Retinal pigment epithelial cell (primary cell): Measurements from ENCODE around the gene SLC30A7.

Experiments used
- DNase-seq: peaks from one replicate; pipeline ENCODE4 v3.0.0-alpha.2; 2010; ENCODE audit warnings: low read depth
- H3K4me3 ChIP-seq: 2 replicates; pipeline ENCODE4 v1.5.1; 2011; ENCODE audit warnings: mild to moderate bottlenecking, low read length, control low read depth, moderate library complexity
- CTCF ChIP-seq: conservative IDR thresholded peaks from 2 replicates; pipeline ENCODE4 v1.5.1; 2011; ENCODE audit warnings: low read depth, low read length, control low read depth, inconsistent platforms

The SLC30A7 gene

GRCh38 chr1:100969327-100969726, 73.4 kb downstream of the SLC30A7 start:
- DNase-seq, result no peak
- TF ChIP-seq CTCF, result no peak
- no peak overlapping the region for H3K4me3 ChIP-seq

GRCh38 chr1:100971021-100971420, 75.1 kb downstream of the SLC30A7 start:
- DNase-seq, result no peak
- no peak for TF ChIP-seq CTCF
- H3K4me3 ChIP-seq, result no peak overlapping the region

- no peak for TF ChIP-seq CTCF
- no peak for DNase-seq
- no peak overlapping the region for H3K4me3 ChIP-seq
These were observed 76.3 kb downstream of the SLC30A7 start for GRCh38 chr1:100972185-100972584.

- H3K4me3 ChIP-seq, result no peak overlapping the region
- TF ChIP-seq CTCF, result no peak
- DNase-seq, result no peak
These were observed 81.0 kb downstream of the SLC30A7 start for GRCh38 chr1:100976936-100977335.

GRCh38 chr1:100979631-100980030, 83.7 kb downstream of the SLC30A7 start:
- H3K4me3 ChIP-seq, result no peak overlapping the region
- TF ChIP-seq CTCF, result no peak
- no peak for DNase-seq

GRCh38 chr1:100982793-100983192, 86.9 kb downstream of the SLC30A7 start:
- TF ChIP-seq CTCF, result no peak
- no peak for DNase-seq
- no peak overlapping the region for H3K4me3 ChIP-seq

GRCh38 chr1:100988121-100988520, 92.2 kb downstream of the SLC30A7 start:
- no peak for TF ChIP-seq CTCF

More at GRCh38 chr1:100988121-100988520, 92.2 kb downstream of the SLC30A7 start:
- DNase-seq, result no peak
- no peak overlapping the region for H3K4me3 ChIP-seq
